ENCODE measurements around the gene PLXNA4.

PLXNA4 gene

DNA sequence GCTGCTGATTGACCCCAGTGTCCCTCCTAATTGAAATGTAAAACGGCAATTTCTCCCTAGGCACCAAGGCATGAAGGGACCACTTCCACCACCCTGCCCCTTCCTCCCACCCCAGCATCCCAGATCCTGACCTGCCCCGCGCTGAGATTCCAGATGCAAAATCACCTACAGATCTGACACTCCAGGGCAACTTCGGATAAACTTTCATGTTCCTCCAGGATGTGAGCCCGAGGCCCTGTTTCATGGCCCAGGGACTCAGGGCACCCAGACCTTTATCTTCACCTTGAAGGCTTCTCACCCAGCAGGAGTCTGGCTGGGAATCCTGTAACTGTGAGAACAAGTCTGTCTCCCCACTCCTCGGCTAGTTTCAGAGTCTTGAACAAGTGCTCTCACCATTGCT, 361.8 kb downstream of the PLXNA4 start:
- Histone ChIP-seq H3K9me3 (ENCODE audit: control insufficient read depth, insufficient read depth, low read length) (no peaks in the 10 kb centered on the region), H3K4me1 (ENCODE audit: control insufficient read depth, low read length) (no peaks in the 10 kb centered on the region), H4K20me1 (ENCODE audit: control insufficient read depth, insufficient read depth, low read depth, low read length) (no peaks in the 10 kb centered on the region), H3K27me3 (ENCODE audit: control insufficient read depth, low read length) (no peaks in the 10 kb centered on the region), H3K36me3 (ENCODE audit: control insufficient read depth, low read length) (no peaks in the 10 kb centered on the region), H3F3A (ENCODE audit: control insufficient read depth, insufficient read depth) (no peaks in the 10 kb centered on the region), H3K79me2 (ENCODE audit: control insufficient read depth, low read length) (no peaks in the 10 kb centered on the region), H3K4me3 (ENCODE audit: low read length) (no peak overlapping the region), H3K27ac (ENCODE audit: low read depth, low read length) (no peak overlapping the region), H3K9me2 (replicated peaks; ENCODE audit: control insufficient read depth, low read length) (no peaks in the 10 kb centered on the region), H3K4me2 (ENCODE audit: low read length) (no peak overlapping the region)
- no peak for TF ChIP-seq EZH2phosphoT487 (IDR thresholded peaks at IDR 0.05; ENCODE audit: borderline replicate concordance, low read length)

DNA sequence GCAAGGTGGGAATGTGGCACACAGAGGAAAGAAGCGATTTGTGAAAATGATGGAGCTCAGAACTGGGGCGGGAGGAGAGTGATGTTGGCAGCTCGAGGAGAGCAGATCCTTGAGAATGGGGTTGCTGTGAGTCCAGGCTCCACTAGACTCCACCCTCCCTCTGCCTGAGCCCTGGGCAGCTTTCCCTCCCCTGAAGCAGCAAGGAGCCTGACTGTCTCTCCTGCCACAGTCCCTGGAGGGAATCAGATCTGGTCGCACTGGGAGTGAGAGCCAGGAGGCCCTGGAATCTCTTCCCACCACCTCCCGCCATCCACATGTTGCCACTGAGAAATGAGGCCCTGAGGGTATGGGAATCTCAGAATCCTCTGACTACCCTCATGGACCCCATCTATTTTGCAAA, 362.7 kb downstream of the PLXNA4 start:
- Histone ChIP-seq H3K4me1 (ENCODE audit: control insufficient read depth, low read length) (no peaks in the 10 kb centered on the region), H4K20me1 (ENCODE audit: control insufficient read depth, insufficient read depth, low read depth, low read length) (no peaks in the 10 kb centered on the region), H3F3A (ENCODE audit: control insufficient read depth, insufficient read depth) (no peaks in the 10 kb centered on the region), H3K4me2 (ENCODE audit: low read length) (no peak overlapping the region), H3K79me2 (ENCODE audit: control insufficient read depth, low read length) (no peaks in the 10 kb centered on the region), H3K4me3 (ENCODE audit: low read length) (no peak overlapping the region), H3K27me3 (ENCODE audit: control insufficient read depth, low read length) (no peaks in the 10 kb centered on the region), H3K9me2 (replicated peaks; ENCODE audit: control insufficient read depth, low read length) (no peaks in the 10 kb centered on the region), H3K27ac (ENCODE audit: low read depth, low read length) (no peak overlapping the region), H3K9me3 (ENCODE audit: control insufficient read depth, insufficient read depth, low read length) (no peaks in the 10 kb centered on the region), H3K36me3 (ENCODE audit: control insufficient read depth, low read length) (no peaks in the 10 kb centered on the region)
- TF ChIP-seq EZH2phosphoT487 (IDR thresholded peaks at IDR 0.05; ENCODE audit: borderline replicate concordance, low read length), result no peak
- TF ChIP-seq, protein P1, sequence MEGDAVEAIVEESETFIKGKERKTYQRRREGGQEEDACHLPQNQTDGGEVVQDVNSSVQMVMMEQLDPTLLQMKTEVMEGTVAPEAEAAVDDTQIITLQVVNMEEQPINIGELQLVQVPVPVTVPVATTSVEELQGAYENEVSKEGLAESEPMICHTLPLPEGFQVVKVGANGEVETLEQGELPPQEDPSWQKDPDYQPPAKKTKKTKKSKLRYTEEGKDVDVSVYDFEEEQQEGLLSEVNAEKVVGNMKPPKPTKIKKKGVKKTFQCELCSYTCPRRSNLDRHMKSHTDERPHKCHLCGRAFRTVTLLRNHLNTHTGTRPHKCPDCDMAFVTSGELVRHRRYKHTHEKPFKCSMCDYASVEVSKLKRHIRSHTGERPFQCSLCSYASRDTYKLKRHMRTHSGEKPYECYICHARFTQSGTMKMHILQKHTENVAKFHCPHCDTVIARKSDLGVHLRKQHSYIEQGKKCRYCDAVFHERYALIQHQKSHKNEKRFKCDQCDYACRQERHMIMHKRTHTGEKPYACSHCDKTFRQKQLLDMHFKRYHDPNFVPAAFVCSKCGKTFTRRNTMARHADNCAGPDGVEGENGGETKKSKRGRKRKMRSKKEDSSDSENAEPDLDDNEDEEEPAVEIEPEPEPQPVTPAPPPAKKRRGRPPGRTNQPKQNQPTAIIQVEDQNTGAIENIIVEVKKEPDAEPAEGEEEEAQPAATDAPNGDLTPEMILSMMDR (IDR thresholded peaks at IDR 0.05; ENCODE audit: low read depth, low read length, poor library complexity, severe bottlenecking), result no peak

DNA sequence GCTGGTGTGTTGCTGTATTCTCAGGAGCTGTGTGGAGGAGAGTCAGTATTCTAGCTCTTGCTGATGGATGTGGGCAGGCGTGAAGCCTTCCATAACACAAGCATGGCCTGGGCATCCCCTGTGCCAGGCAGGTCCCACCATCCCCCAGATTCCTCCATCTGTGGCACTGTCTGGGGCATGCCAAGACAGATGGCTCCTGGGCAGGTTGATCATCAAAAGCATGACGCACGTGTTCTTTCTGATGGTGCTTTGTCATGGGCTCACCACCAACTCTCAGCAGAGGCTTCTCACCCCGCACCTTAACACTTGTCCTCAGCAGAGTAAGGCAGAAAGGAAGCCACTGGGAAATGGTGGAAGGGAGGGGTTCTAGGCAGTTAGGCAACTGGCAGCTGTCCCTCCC, 364.3 kb downstream of the PLXNA4 start:
- H3K4me2 ChIP-seq (ENCODE audit: low read length), result no peak overlapping the region
- H3K36me3 ChIP-seq (ENCODE audit: control insufficient read depth, low read length), result no peaks in the 10 kb centered on the region
- no peaks in the 10 kb centered on the region for H4K20me1 ChIP-seq (ENCODE audit: control insufficient read depth, insufficient read depth, low read depth, low read length)
- TF ChIP-seq, protein P1 (IDR thresholded peaks at IDR 0.05; ENCODE audit: low read depth, low read length, poor library complexity, severe bottlenecking), result no peak
- no peak for TF ChIP-seq EZH2phosphoT487 (IDR thresholded peaks at IDR 0.05; ENCODE audit: borderline replicate concordance, low read length)
- H3K9me3 ChIP-seq (ENCODE audit: control insufficient read depth, insufficient read depth, low read length), result no peaks in the 10 kb centered on the region
- no peaks in the 10 kb centered on the region for H3K79me2 ChIP-seq (ENCODE audit: control insufficient read depth, low read length)
- H3F3A ChIP-seq (ENCODE audit: control insufficient read depth, insufficient read depth), result no peaks in the 10 kb centered on the region
- H3K9me2 ChIP-seq (replicated peaks; ENCODE audit: control insufficient read depth, low read length), result no peaks in the 10 kb centered on the region
- no peaks in the 10 kb centered on the region for H3K4me1 ChIP-seq (ENCODE audit: control insufficient read depth, low read length)
- no peak overlapping the region for H3K27ac ChIP-seq (ENCODE audit: low read depth, low read length)
- H3K27me3 ChIP-seq (ENCODE audit: control insufficient read depth, low read length), result no peaks in the 10 kb centered on the region
- H3K4me3 ChIP-seq (ENCODE audit: low read length), result no peak overlapping the region

DNA sequence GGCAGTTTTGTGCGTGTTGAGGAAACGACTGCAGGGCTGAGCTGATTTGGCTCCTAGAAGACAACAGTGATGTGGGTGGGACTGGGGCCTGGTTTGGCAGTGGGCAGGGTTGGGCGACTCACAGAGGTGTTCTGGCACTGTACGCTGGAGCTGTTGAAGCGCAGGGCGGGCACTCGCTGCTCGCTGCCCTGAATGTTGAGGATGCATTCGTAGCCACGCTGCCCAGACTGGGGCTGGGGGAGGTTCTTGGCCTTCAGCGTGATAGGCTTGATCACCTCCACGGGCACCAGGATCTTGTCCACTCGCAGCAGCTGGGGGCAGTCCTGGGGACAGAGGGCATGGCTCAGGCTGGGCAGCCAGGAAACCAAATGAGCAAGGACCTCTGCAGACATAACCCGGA, 365.4 kb downstream of the PLXNA4 start:
- no peaks in the 10 kb centered on the region for H3K36me3 ChIP-seq (ENCODE audit: control insufficient read depth, low read length)
- no peak overlapping the region for H3K4me3 ChIP-seq (ENCODE audit: low read length)
- no peak for TF ChIP-seq EZH2phosphoT487 (IDR thresholded peaks at IDR 0.05; ENCODE audit: borderline replicate concordance, low read length)
- TF ChIP-seq, protein P1 (IDR thresholded peaks at IDR 0.05; ENCODE audit: low read depth, low read length, poor library complexity, severe bottlenecking), result no peak
- no peaks in the 10 kb centered on the region for H3F3A ChIP-seq (ENCODE audit: control insufficient read depth, insufficient read depth)
- no peaks in the 10 kb centered on the region for H3K9me2 ChIP-seq (replicated peaks; ENCODE audit: control insufficient read depth, low read length)
- H3K79me2 ChIP-seq (ENCODE audit: control insufficient read depth, low read length), result no peaks in the 10 kb centered on the region
- no peaks in the 10 kb centered on the region for H3K9me3 ChIP-seq (ENCODE audit: control insufficient read depth, insufficient read depth, low read length)
- no peak overlapping the region for H3K4me2 ChIP-seq (ENCODE audit: low read length)
- H3K27me3 ChIP-seq (ENCODE audit: control insufficient read depth, low read length), result no peaks in the 10 kb centered on the region
- no peaks in the 10 kb centered on the region for H3K4me1 ChIP-seq (ENCODE audit: control insufficient read depth, low read length)
- H4K20me1 ChIP-seq (ENCODE audit: control insufficient read depth, insufficient read depth, low read depth, low read length), result no peaks in the 10 kb centered on the region
- no peak overlapping the region for H3K27ac ChIP-seq (ENCODE audit: low read depth, low read length)

All from DOHH2 (cell line).